Activated CD4-positive, CD25-positive, alpha-beta regulatory T cell treated with anti-CD3 and anti-CD28 coated beads, Interleukin-2, amount 50 U/mL, for 24 hours (primary cell): ENCODE data around the gene CHD1L.
"Not testable (repeated sequence)": the region's sequence is repeated elsewhere in the genome, so short reads cannot be mapped to it uniquely, and the experiment has no call there.

Experiments used
- ATAC-seq, 2 donors: fragments of 150-1000 bp; cut with Tn5 transposase; one replicate each; pipeline ENCODE4 v1.10.0; 2021; ENCODE audit warnings: mild to moderate bottlenecking in 1 of 2, moderate library complexity in 1 of 2

CHD1L gene

GRCh38 chr1:147272042-147272441, 29.6 kb downstream of the CHD1L start:
- no peak for ATAC-seq

- ATAC-seq, result peak in 1 of 2 donors; percentile 58
Observed at GRCh38 chr1:147273409-147274336, 31.2 kb downstream of the CHD1L start.

- no peak for ATAC-seq
Observed at GRCh38 chr1:147281950-147282349, 39.5 kb downstream of the CHD1L start.

GRCh38 chr1:147283011-147283410, 40.5 kb downstream of the CHD1L start:
- no peak for ATAC-seq

GRCh38 chr1:147287133-147287865, 44.8 kb downstream of the CHD1L start:
- ATAC-seq, result no peak

- ATAC-seq, result peak; percentile 70 to 81
Observed at GRCh38 chr1:147292012-147292411, 49.5 kb downstream of the CHD1L start.

GRCh38 chr1:147292631-147293251, 50.3 kb downstream of the CHD1L start:
- peak in 1 of 2 donors; percentile 19 for ATAC-seq

- no peak for ATAC-seq
Observed at GRCh38 chr1:147297438-147297837, 55.0 kb downstream of the CHD1L start.

- ATAC-seq, result not testable (repeated sequence)
Observed at GRCh38 chr1:147305803-147306202, 63.3 kb downstream of the CHD1L start.

GRCh38 chr1:147316968-147317367, 74.5 kb downstream of the CHD1L start:
- ATAC-seq, result no peak

- ATAC-seq, result not testable (repeated sequence)
Observed at GRCh38 chr1:147326933-147327687, 84.6 kb downstream of the CHD1L start.

- no peak for ATAC-seq
Observed at GRCh38 chr1:147334292-147334691, 91.8 kb downstream of the CHD1L start.

- no peak for ATAC-seq
Observed at GRCh38 chr1:147336291-147336690, 93.8 kb downstream of the CHD1L start.

GRCh38 chr1:147337040-147337630, 94.7 kb downstream of the CHD1L start:
- ATAC-seq, result no peak

GRCh38 chr1:147338571-147338970, 96.1 kb downstream of the CHD1L start:
- no peak for ATAC-seq

- ATAC-seq, result no peak
Observed at GRCh38 chr1:147341246-147341645, 98.8 kb downstream of the CHD1L start.
